ENCODE data around the gene ABCA7. TPM values are rescaled to one million over a fixed set of nuclear protein-coding genes. Genes with fewer than 3 reads are reported as not detected.

Gene ABCA7
- total RNA-seq, 4 donors from 2014 or later = 15.5 to 58.7 (median 29.8) TPM

DNA sequence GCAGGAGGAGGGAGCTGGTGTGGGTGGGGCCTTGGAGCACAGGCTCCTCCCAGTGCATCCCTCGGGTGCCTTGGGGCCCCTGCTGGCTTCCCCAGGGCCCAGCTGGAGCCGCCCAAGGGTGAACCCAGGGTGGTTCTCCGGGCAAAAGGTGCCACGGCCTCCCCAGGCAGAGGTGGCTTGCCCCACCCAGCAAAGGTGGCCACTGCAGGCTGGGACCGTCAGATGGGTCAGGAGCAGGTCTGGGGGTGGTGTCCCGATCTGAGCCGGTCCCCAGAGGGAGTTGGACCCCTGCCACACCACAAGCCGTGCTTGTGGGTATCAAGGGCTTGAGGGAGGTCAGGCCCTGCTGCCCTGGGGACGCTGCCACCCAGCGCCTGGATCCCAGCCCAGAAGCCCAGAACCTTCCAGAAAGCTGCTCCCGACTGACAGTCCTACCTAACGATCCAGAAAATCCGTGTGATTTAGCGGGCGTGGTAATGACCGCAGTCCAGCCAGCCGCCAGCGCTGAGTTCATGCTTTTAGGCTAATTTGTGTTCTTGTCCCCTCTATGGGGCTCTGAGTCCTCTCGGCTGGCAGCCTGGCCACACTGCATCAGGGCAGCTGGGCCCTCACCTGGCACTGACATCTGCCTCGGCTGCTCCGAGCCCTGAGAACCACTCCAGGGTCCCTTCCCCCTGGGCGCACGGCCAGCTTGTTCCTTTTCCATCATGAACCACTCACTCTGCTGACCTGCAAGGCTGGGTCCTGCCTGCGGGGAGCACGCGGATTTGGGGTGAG lies 44.7 kb upstream of the ABCA7 start:
- TF ChIP-seq, protein P1, sequence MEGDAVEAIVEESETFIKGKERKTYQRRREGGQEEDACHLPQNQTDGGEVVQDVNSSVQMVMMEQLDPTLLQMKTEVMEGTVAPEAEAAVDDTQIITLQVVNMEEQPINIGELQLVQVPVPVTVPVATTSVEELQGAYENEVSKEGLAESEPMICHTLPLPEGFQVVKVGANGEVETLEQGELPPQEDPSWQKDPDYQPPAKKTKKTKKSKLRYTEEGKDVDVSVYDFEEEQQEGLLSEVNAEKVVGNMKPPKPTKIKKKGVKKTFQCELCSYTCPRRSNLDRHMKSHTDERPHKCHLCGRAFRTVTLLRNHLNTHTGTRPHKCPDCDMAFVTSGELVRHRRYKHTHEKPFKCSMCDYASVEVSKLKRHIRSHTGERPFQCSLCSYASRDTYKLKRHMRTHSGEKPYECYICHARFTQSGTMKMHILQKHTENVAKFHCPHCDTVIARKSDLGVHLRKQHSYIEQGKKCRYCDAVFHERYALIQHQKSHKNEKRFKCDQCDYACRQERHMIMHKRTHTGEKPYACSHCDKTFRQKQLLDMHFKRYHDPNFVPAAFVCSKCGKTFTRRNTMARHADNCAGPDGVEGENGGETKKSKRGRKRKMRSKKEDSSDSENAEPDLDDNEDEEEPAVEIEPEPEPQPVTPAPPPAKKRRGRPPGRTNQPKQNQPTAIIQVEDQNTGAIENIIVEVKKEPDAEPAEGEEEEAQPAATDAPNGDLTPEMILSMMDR (IDR thresholded peaks at IDR 0.05) = no peak
- TF ChIP-seq POLR2A (IDR thresholded peaks at IDR 0.05) = no peak
- 27 to 42% methylated on average over 6 to 13 of the region's 26 CpGs for WGBS, 2 donors
- intact Hi-C loops (cut with DNase I) = no loop called here
- H3K27me3 ChIP-seq = no peaks in the 10 kb centered on the region
- H3K27ac ChIP-seq = peak overlapping the region; percentile 14 to 83 (median 73)
- H3K9me3 ChIP-seq = no peaks in the 10 kb centered on the region
- peak; percentile 88 to 92 for DNase-seq
- peaks cover 10 to 17% of the 10 kb centered on the region in 2 donors for H3K36me3 ChIP-seq
- H3K4me3 ChIP-seq (replicated peaks in 1 of 3) = no peak overlapping the region
- peaks cover 19 to 29% of the 10 kb centered on the region in 2 donors for H3K4me1 ChIP-seq

DNA sequence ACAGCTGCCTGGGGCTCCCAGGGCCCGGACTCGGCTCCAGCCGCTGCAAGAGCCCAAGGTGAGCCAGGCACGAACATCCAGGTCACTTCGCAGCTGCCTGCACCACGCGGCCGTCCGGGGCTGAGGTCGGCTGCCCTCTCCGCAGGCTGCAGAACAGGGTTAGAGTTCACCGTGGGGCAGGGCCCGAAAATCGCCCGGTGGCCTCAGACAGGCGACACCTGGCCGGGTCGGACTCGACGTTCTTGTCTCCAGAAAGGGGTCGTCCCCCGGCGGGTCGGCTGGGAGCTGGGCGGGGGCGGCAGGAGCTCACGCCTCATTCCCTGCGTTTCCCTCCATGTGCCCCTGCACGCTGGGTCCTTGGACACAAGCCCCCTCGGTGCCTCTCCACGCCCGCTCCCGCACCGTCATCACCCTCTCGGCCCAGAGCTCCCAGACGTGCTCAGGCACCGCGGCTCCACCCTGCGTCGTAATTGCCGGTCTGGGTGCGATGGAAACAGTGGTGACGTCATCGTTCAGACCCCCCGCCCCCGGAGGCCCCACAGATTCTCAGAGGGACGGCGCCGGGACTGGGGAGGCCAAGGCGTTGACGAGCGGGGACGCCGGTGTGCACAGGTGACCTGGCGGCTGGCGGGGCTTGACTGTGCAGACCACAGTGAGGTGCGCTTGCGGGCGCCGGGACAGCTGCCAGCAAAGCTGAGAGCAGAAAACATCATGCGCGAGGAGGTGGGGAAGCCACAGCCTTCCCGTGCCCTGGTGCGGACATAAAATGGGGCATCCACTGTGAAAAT lies 43.7 kb upstream of the ABCA7 start:
- H3K27me3 ChIP-seq = no peaks in the 10 kb centered on the region
- peak overlapping the region in 1 of 3 donors; percentile 73 for H3K27ac ChIP-seq
- TF ChIP-seq, protein P1 (IDR thresholded peaks at IDR 0.05) = no peak
- no peak for TF ChIP-seq POLR2A (IDR thresholded peaks at IDR 0.05)
- no peaks in the 10 kb centered on the region for H3K9me3 ChIP-seq
- intact Hi-C loops (cut with DNase I) = no loop called here
- peaks cover 19 to 36% of the 10 kb centered on the region in 2 donors for H3K4me1 ChIP-seq
- DNase-seq = peak; percentile 70
- H3K4me3 ChIP-seq (replicated peaks in 1 of 3) = no peak overlapping the region
- 1 to 9% methylated on average over 11 to 57 of the region's 64 CpGs for WGBS, 2 donors
- H3K36me3 ChIP-seq = peaks cover 5 to 10% of the 10 kb centered on the region in 2 donors

DNA sequence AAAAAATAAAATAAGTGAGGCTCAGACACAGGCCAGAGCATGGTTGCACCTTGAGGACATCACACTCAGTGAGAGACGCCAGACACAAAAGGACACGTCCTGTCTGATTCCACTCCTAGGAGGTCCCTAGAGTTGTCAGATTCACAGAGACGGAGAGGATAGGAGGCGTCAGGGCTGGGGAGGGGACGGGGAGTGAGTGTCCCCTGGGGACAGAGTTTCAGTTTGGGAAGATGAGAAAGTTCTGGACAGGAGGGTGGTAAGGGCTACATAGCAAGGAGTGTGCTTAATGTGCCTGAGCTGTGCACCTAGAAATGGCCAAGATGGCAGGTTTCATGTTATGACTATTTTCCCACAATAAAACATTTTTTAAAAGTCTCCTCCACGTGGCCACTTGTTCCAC lies 41.8 kb upstream of the ABCA7 start:
- intact Hi-C loops (cut with DNase I) = no loop called here
- H3K36me3 ChIP-seq = peaks cover 0 to 1% of the 10 kb centered on the region in 2 donors
- H3K4me1 ChIP-seq = peaks cover 19 to 39% of the 10 kb centered on the region in 2 donors
- no peak overlapping the region for H3K27ac ChIP-seq
- no peaks in the 10 kb centered on the region for H3K9me3 ChIP-seq
- no peaks in the 10 kb centered on the region for H3K27me3 ChIP-seq
- TF ChIP-seq, protein P1 (IDR thresholded peaks at IDR 0.05) = no peak
- TF ChIP-seq POLR2A (IDR thresholded peaks at IDR 0.05) = no peak
- H3K4me3 ChIP-seq (replicated peaks in 1 of 3) = no peak overlapping the region
- WGBS, 2 donors = 22 to 55% methylated on average over 6 of the region's 6 CpGs
- no peak for DNase-seq

DNA sequence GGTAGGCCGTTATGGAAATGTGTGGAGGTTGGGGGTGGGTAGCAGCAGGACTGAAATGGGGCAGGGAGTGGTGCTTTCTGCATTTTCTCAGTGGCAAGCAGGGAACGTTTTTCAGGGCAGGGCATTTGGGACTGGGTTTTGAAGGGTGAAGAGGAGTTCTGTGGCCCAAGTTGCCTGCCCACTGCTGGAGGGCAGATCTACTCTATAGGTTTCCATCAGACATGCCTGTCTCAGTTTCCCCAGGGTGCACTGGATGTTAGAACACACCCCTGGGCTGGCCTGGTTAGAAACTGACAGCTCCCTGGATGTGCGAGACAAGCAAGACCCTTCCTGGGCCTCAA lies 40.6 kb upstream of the ABCA7 start:
- no peak overlapping the region for H3K4me3 ChIP-seq (replicated peaks in 1 of 3)
- no peaks in the 10 kb centered on the region for H3K27me3 ChIP-seq
- peaks cover 19 to 37% of the 10 kb centered on the region in 2 donors for H3K4me1 ChIP-seq
- 60 to 83% methylated on average over 3 of the region's 3 CpGs for WGBS, 2 donors
- intact Hi-C loops (cut with DNase I) = no loop called here
- no peaks in the 10 kb centered on the region for H3K9me3 ChIP-seq
- H3K27ac ChIP-seq = no peak overlapping the region
- no peaks in the 10 kb centered on the region for H3K36me3 ChIP-seq
- TF ChIP-seq POLR2A (IDR thresholded peaks at IDR 0.05) = no peak
- TF ChIP-seq, protein P1 (IDR thresholded peaks at IDR 0.05) = no peak
- no peak for DNase-seq

DNA sequence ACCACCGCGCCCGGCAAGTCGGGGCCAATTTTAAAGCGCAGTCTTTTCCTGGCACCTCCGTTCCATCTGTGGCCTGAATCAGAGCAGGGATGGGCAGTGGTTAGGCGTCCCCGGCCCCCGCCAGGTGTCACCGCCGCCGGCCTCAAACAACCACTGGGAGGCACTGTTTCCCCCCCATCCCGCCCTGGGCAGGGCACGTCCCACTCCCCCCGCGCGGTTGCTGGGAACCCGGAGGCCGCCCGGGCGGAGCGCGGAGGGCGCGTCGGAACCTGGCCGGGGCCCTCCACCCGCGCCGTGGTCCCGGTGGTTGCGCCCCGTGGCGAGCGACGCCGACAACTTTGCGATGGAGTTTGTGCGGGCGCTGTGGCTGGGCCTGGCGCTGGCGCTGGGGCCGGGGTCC lies 39.8 kb upstream of the ABCA7 start, which contains the start of gene GRIN3B:
Gene GRIN3B, plus strand, starts transcription at position 325 of the 400 bp plus-strand sequence. Its CDS starts 19 bp downstream, at position 344.
- H3K27me3 ChIP-seq = no peaks in the 10 kb centered on the region
- no peak for TF ChIP-seq POLR2A (IDR thresholded peaks at IDR 0.05)
- TF ChIP-seq, protein P1 (IDR thresholded peaks at IDR 0.05) = peak in 2 of 6 experiments; percentile 27 to 43
- DNase-seq = peak; percentile 46

More for the DNA sequence above, 39.8 kb upstream of the ABCA7 start, which contains the start of gene GRIN3B:
- whole genome bisulfite sequencing, 2 donors = 17 to 25% methylated on average over 6 of the region's 43 CpGs
- Histone ChIP-seq H3K9me3 (no peaks in the 10 kb centered on the region), H3K27ac (no peak within 1 kb of the TSS), H3K4me3 (replicated peaks in 1 of 3) (no peak within 1 kb of the TSS), H3K4me1 (peaks cover 16 to 29% of the 10 kb centered on the region in 2 donors), H3K36me3 (no peaks in the 10 kb centered on the region)
- intact Hi-C loops (cut with DNase I) = no loop called here
